ENCODE measurements around the gene PANK4. TPM values are rescaled to one million over a fixed set of nuclear protein-coding genes. Genes with fewer than 3 reads are reported as not detected.

The PANK4 gene
- total RNA-seq, 1 experiment from 2014 or later = 32.2 TPM

GRCh38 chr1:2564815-2565374 is 38.5 kb upstream of the PANK4 start:
- no peaks in the 10 kb centered on the region for H3K36me3 Mint-ChIP-seq (ENCODE audit: insufficient read depth in 1 of 3, low read depth in 3 of 3)
- H3K4ac ChIP-seq (ENCODE audit: low read depth, low read length) = no peak overlapping the region
- peaks cover 6% of the 10 kb centered on the region for H3K27me3 Mint-ChIP-seq (ENCODE audit: low read depth)
- no peak overlapping the region for H3K27ac ChIP-seq (ENCODE audit: insufficient read length, low read depth, low read length)
- no peaks in the 10 kb centered on the region for H3K23me2 ChIP-seq (ENCODE audit: insufficient read length, low read depth, low read length, poor library complexity, severe bottlenecking)
- H3K27ac Mint-ChIP-seq = no peak overlapping the region
- H3K14ac ChIP-seq (ENCODE audit: insufficient read depth, low read length) = no peak overlapping the region; the same call in 1 of the 2 replicates
- H3K4me1 ChIP-seq (ENCODE audit: insufficient read depth, low read length) = no peaks in the 10 kb centered on the region
- H3K4me3 Mint-ChIP-seq = no peak overlapping the region
- no peak overlapping the region for H2BK120ac ChIP-seq (ENCODE audit: low read depth, low read length, poor library complexity, severe bottlenecking)
- H3K18ac ChIP-seq (ENCODE audit: insufficient read length, low read depth, low read length) = no peak overlapping the region
- no peaks in the 10 kb centered on the region for H3K9me3 ChIP-seq (ENCODE audit: control insufficient read depth, low read depth, low read length)
- no peak overlapping the region for H2BK12ac ChIP-seq (ENCODE audit: insufficient read length, low read depth, low read length)
- H3K23ac ChIP-seq (ENCODE audit: insufficient read length, low read depth, low read length) = no peak overlapping the region
- H2BK5ac ChIP-seq (ENCODE audit: insufficient read length, low read length) = no peak overlapping the region
- no peak overlapping the region for H4K91ac ChIP-seq (ENCODE audit: insufficient read length, low read depth, low read length)
- H4K20me1 ChIP-seq (ENCODE audit: control insufficient read depth, insufficient read depth, insufficient read length) = no peaks in the 10 kb centered on the region
- no peak overlapping the region for H2BK15ac ChIP-seq (ENCODE audit: low read depth, low read length)
- no CpG with 5 or more reads among the region's 14 CpGs for WGBS (ENCODE audit: extremely low coverage, insufficient read length, low lambda C conversion rate)
- TF ChIP-seq CTCF (conservative IDR thresholded peaks at IDR 0.05) = no peak
- H4K5ac ChIP-seq (ENCODE audit: insufficient read length, low read depth, low read length) = no peak overlapping the region
- no peak overlapping the region for H2AK5ac ChIP-seq (ENCODE audit: insufficient read length, low read length)
- H3T11ph ChIP-seq (ENCODE audit: low read length) = no peak overlapping the region
- H2BK20ac ChIP-seq (ENCODE audit: low read depth, low read length, poor library complexity, severe bottlenecking) = no peak overlapping the region
- no peak overlapping the region for H3K56ac ChIP-seq (ENCODE audit: insufficient read length, low read depth, low read length)
- no peaks in the 10 kb centered on the region for H3K79me1 ChIP-seq (ENCODE audit: insufficient read depth, low read depth, low read length, poor library complexity, severe bottlenecking)
- peaks cover 0 to 6% of the 10 kb centered on the region in 2 experiments; a peak in 2 of 4 replicates for H3K4me1 Mint-ChIP-seq
- H3K9ac ChIP-seq (ENCODE audit: extremely low read depth, insufficient read length, low read length) = no peak overlapping the region
- H2AFZ ChIP-seq (ENCODE audit: low read length) = no peak overlapping the region
- no peak for DNase-seq
- H3K4me2 ChIP-seq (ENCODE audit: insufficient read depth, insufficient read length, low read length) = no peak overlapping the region
- H3K9me3 Mint-ChIP-seq = no peaks in the 10 kb centered on the region; a peak in 1 of 5 replicates
- no peaks in the 10 kb centered on the region for H3K27me3 ChIP-seq (ENCODE audit: insufficient read depth, low read length)
- H3K79me2 ChIP-seq (ENCODE audit: insufficient read depth, low read length) = no peaks in the 10 kb centered on the region
- no peak overlapping the region for H4K8ac ChIP-seq (replicated peaks; ENCODE audit: insufficient read length, low read depth, low read length)
